HG03575 (cell line): ENCODE results near the gene CXorf58.
"Not testable (repeated sequence)": the region's sequence is repeated elsewhere in the genome, so short reads cannot be mapped to it uniquely, and the experiment has no call there.

Experiments
- ATAC-seq: cut with Tn5 transposase; IDR thresholded peaks from one replicate; pipeline ENCODE4 v1.9.1; 2021; ENCODE audit not compliant: unreplicated experiment, insufficient number of reproducible peaks, low FRiP score; ENCODE audit errors: extremely low read depth

CXorf58 gene

GRCh38 chrX:23944234-23944633 lies 36.4 kb downstream of the CXorf58 start:
- no peak for ATAC-seq

- ATAC-seq, result no peak
Measured at GRCh38 chrX:23945206-23945605, 37.4 kb downstream of the CXorf58 start.

- ATAC-seq, result no peak
Measured at GRCh38 chrX:23952391-23952790, 44.6 kb downstream of the CXorf58 start.

- ATAC-seq, result peak; percentile 65
Measured at GRCh38 chrX:23952984-23953907, 45.4 kb downstream of the CXorf58 start.

GRCh38 chrX:23953908-23954269 lies 46.1 kb downstream of the CXorf58 start:
- ATAC-seq, result no peak

- ATAC-seq, result no peak
Measured at GRCh38 chrX:23954396-23954795, 46.6 kb downstream of the CXorf58 start.

GRCh38 chrX:23959781-23960180 lies 52.0 kb downstream of the CXorf58 start:
- no peak for ATAC-seq

- no peak for ATAC-seq
Measured at GRCh38 chrX:23964191-23964590, 56.4 kb downstream of the CXorf58 start.

- ATAC-seq, result not testable (repeated sequence)
Measured at GRCh38 chrX:23965630-23966029, 57.8 kb downstream of the CXorf58 start.

- ATAC-seq, result no peak
Measured at GRCh38 chrX:23978491-23978890, 70.7 kb downstream of the CXorf58 start.

GRCh38 chrX:23980011-23980441 lies 72.2 kb downstream of the CXorf58 start:
- no peak for ATAC-seq

GRCh38 chrX:23981222-23981621 lies 73.4 kb downstream of the CXorf58 start:
- ATAC-seq, result no peak

GRCh38 chrX:23981711-23982110 lies 73.9 kb downstream of the CXorf58 start:
- no peak for ATAC-seq

- ATAC-seq, result no peak
Measured at GRCh38 chrX:23982891-23983290, 75.1 kb downstream of the CXorf58 start.
